Suppressor macrophage (primary cell): Measurements from ENCODE around the gene WDR93.
"Not testable (repeated sequence)": the region's sequence is repeated elsewhere in the genome, so short reads cannot be mapped to it uniquely, and the experiment has no call there.

Experiments used
- DNase-seq, 4 experiments: peaks; one replicate each; pipeline ENCODE4 v3.0.0-alpha.2; 2020 to 2022

Gene WDR93

DNA sequence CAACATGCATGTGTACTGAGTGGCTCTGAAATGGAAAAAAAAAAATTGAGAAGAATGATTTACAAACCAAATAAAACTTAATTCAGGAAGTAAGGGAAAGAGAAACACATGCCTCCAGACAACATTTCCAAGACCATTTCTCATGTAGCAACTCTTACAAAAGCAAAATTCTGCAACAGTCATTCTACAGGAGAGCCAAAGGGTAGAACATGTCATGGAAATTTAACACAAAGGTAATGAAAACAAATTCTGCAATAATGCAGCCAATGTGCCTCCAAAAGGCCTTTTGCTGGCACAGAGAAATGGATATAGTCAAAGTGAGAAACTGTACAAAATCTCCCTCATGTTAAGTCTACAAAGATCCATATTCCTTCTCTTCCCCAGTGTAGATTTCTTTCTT is 4.1 kb upstream of the WDR93 start:
- DNase-seq: no peak

DNA sequence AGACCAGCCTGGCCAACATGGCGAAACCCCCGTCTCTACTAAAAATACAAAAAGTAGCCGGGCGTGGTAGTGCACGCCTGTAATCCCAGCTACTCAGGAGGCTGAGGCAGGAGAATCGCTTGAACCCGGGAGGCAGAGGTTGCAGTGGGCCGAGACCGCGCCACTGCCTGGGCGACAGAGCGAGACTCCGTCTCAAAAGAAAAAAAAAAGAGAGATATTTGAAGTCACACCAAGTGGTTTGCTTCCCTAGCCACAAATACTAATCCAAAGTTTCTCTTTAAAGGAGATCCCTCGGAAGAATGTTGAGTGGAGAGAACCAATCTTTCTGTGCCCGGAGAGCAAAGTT is 708 bp upstream of the WDR93 start:
- not testable (repeated sequence) for DNase-seq

DNA sequence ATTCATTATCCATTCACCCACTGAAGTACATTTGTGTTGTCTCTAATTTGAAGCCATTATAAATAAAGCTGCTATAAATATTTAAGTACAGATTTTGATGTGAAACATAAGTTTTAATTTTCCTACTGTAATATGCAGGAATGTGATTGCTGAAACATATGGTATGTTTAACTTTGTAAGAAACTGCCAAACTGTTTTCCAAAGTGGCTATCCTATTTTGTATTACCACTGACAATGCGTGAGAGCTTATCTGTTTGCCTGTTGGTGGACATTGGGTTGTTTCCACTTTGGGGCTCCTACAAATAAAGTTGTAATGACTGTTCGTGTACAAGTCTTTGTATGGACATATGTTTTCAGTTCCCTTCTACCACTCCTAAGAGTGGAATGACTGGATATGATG is 2.5 kb downstream of the WDR93 start:
- DNase-seq: no peak

DNA sequence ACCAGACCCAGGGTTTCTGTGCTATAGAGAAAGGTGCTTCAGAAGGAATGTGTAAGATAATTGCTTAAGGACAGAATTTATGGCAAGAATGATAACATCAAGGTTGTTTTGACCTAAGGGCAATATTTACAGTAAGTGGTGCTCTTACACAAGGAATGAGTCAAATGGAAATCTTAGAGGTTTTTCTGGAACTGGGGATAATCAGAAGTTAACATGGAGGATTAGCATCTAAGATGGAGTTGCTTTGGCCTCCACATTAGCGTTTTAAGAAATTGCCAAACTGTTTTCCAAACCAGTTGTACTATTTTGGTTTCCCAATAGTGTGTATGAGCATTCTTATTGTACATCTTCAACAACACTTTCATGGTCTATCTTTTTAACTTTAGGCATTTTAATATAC is 3.1 kb downstream of the WDR93 start:
- DNase-seq: no peak

DNA sequence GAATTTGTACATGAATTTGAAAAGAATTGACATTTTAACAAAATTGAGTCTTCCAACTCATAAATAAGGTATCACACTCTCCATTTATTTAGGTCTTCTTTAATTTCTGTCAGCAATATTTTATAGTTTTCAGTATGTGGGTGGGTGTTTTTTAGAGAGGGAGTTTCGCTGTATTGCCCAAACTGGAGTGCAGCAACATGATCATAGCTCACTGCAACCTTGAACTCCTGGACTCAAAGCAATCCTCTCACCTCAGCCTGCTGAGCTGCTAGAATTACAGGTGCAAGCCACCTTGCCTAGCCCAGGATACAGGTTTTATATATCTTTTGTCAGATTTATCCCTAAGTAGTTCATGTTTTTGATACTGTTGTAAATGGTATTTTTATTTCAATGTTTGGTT is 4.6 kb downstream of the WDR93 start:
- DNase-seq: no peak

DNA sequence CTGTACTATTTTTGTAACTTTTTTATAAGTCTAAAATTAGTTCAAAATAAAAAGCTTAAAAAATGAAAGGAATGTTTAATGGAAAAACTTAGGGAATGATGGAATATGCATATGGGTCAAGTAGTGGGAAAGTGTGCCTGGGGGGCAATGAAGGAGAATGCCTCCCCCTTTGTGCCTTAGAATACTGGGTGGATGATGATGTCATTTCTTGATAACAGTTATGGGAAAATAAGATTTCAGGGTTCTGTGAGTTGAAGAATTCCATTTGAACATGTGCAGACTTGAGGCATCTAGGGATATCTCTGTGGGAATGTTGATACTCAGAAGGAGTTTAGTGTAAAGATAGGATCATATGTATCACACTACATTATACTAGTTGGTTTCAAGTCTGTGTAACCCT is 13.8 kb downstream of the WDR93 start:
- no peak for DNase-seq

DNA sequence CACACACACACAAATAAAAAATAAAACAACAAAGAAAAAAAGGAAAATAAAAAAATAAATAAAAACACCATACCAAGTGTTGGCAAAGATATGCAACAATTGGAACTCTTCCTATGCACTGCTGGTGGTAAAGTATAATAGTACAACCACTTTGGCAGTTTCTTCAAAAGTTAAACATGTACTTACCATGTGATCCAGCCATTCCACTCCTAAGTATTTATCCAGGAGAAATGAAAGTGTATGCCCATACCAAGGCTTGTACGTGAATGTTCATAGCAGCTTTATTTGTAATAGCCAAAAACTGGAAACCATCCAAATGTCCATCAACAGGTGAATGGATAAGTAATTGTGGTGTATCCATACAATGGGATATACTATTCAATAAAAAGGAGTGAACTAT is 17.0 kb downstream of the WDR93 start:
- DNase-seq: no peak

DNA sequence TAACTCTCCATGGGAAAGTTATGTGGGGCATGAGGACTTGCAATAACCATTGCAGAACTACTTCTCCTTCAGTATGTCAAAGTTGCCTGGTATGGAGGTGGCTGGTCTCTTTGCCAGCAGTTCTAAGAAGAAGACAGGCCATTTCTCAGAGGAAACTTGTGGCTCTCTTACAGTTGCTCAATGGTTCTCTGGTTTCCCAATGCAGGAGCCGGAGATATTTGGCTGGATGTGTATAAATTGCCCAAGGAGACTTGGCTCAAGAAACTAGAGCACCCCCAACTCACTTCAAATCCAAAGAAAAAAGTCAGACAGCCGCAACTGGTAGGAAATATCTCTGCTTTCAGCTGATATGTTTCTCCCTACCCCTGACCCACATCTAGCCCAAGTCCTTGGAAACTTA is 24.2 kb downstream of the WDR93 start:
- DNase-seq: peak in 3 of 4 experiments; percentile 41 to 44 (median 42)

DNA sequence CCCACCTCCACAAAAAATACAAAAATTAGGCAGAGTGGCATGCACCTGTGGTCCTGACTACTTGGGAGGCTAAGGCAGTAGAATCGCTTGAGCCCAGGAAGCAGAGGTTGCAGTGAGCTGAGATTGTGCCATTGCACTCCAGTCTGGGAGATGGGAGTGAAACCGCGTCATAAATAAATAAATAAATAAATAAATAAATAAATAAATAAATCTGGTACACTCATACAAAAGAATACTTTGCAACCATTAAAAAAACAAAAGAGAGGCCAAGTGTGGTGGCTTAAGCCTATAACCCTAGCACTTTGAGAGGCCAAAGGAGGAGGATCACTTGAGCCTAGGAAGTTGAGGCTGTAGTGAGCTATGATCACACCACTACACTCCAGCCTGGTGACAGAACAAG is 32.4 kb downstream of the WDR93 start:
- no peak for DNase-seq

DNA sequence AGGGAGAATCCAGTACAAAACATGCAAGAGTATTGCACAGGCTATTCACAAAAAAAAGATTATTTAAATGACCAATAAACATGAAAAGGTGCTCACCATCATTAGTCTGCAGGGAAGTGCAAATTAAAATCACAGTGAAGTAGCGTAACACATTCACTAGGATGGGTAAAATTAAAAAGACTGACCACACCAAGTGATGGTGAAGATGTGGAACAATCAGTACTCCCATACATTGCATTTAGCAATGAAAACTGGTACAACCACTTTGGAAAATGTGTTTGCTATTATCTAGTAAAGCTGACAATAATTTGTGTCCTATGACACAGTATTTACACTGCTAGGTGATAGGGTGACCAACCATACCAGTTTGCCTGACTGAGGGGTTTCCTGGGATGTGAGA is 34.0 kb downstream of the WDR93 start:
- DNase-seq: no peak

DNA sequence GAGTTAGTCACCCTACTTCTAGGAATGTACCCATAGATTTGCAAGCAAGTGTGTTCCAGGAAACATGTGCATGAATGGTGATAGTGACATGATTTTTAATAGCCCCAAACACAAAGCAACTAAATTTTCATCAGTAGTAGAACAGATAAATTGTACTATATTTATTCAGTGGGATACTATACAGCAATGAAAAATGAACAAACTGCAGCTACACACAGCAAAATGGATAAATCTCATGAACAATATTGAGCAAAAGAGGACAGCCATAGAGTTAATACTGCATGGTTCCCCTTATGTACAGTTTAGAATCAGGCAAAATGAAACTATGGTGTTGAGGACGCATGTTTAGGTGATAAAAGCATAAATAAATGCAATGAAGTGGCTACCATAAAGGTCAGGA is 34.5 kb downstream of the WDR93 start:
- no peak for DNase-seq

DNA sequence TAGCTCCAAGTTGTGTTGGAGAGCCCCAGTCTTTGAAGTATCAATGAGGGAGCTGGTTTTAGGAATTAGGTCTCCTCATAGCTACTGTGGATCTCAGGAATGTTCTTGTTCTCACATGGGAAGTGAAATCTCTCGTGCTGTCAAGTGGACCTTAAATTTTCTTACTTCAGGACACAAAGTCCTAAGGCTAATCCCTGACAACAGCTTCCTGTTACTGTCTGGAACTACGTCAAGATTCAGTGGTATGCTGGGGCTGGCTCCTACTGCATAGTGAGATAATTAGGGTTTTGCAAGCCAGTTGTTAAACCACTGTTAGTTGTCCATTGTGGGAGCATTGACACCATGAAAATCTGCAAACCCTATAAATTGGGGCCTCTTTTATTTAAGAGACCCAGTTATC is 37.6 kb downstream of the WDR93 start:
- no peak for DNase-seq

DNA sequence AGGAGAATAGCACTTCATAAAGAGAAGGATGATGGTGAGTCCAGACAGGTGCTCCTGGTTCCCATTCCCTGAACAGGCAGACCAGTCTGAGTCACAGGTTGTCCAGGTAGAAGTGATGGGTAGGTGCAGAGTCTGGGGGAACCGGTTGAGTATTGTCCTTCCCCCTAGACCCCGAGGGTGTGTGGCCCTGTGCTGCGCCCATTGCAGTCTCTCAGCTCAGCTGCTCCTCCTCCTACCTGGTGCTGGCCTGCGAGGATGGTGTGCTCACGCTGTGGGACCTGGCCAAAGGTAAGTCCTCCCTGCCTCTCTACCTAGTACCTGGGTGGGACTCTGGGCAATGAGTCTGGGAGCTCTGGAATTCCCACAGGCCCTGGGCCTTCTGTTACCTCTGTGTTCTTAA is 40.7 kb downstream of the WDR93 start:
- DNase-seq: no peak

DNA sequence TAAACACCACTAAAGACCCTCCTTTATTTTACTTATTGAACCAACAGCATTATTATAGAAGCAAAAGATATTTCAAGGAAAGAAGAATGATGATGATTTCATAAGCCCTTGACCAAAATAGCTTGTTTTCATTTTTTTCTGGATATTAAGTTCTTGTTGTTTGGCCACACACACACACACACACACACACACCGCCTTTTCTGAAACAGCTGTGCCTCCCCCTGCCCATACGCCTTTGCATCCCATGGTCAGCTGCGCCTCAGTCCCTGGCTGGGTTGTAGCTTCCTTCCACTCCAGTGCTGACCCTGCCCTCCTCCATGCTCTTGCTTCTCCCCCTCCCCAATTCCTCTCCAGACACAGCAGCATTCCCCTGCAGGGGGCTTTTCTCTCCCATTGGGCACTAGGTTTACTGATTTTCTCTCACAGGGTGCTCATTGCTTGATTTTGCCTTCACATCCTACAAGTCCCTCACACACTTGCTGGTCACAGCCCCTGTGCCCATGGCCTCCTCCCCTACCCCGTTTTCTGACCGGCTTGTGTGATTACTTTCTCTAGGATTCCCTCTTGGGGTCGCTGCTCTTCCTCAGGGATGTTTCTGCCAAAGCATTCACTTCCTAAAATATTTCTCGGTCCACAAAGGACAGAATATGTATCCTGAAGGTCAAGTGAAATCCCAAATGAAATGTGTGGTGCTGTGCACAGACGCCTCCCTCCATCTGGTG is 42.0 kb downstream of the WDR93 start:
- DNase-seq: no peak

DNA sequence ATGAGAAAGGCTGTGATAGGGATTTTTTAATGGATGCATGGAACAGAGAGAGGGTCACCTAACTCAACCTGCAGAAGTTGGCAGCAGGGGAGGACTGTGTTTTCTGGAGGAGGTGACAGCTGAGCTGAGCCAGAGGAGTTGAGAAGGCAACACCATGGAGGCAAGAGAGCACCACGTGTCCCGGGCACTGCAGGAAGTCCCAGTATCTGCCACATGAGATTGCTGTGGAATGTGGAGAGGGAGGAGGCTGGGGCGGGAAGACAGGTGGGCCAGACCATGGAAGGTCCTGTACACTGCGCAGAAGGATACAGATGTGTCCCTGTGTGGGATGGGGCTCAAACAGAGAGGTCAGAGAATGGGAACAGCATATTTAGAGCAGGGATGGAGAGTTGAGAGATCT is 45.2 kb downstream of the WDR93 start:
- DNase-seq: no peak

DNA sequence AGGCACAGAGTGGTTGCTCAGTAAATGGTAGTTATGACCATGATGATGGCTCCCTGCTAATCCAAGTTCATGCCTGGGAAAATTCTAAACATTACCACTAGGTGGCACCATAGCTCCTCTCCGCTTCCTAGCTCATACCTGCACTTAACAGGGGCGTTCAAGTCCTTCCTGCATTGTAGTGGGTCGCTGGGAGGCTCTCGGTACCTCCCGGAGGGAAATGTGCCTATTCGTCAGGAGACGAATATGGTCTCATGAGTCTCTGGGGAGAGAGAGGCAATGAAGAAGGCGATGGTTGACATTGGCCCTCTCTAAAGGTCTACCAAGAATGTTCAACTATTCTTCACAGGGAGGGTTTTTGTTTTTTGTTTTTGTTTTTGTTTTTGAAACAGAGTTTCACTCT is 49.5 kb downstream of the WDR93 start:
- peak; percentile 68 to 78 (median 76) for DNase-seq

DNA sequence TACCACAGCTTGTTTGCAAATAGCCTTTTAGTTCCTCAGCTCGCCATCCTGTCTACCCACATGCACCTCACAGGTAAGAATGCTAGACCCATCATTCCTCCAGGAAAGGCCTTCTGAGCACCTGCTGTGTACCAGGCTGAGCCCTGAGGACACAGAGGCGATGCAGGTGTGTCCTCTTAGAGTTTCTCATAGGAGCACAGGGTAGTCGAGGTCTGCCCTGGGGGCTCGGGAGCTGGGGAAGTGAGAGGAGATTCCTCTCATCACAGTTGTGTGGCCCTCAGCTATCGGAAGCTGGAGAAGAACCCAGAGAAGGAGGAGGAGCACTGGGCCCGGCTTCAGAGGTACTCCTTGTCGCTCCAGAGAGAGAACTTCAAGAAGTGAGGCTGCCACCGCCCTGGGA is 52.4 kb downstream of the WDR93 start:
- DNase-seq: no peak

DNA sequence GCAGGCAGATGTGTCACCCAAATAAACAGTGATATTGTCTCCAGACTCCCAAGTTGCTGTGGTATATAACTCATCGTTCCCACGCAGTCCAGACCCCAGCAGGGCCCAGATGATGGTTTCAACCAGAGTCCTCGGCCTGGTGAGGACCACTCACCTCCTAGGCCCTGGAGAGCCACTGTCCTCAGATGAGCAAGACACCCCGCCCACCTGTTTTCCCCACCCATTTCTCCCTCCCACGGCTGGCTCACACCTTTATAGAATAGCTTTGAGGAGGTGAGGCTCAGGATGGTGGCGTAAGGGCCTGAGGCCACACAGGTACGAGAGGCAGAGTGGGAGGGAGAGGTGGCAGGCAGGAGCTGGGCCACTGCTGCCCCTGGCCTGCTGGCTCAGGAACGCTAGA is 53.0 kb downstream of the WDR93 start:
- DNase-seq: no peak

DNA sequence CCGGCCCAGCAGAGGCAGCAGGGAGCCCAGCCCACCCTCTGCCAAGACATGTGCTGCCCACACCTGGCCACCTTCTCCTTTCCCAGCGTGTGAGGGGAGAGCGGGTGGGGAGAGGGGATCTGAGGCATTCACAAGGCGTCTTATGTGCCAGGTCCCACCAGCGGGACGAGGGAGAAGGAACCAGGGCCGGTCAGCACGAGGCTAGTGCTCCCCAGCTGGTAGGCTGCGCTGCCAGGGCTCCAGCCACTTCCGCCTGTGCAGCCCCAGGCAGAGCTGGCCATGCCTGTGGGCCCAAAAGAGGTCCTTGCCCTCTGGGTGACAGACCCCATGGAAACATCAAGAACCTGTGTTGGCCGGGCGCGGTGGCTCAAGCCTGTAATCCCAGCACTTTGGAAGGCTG is 54.5 kb downstream of the WDR93 start:
- no peak for DNase-seq

DNA sequence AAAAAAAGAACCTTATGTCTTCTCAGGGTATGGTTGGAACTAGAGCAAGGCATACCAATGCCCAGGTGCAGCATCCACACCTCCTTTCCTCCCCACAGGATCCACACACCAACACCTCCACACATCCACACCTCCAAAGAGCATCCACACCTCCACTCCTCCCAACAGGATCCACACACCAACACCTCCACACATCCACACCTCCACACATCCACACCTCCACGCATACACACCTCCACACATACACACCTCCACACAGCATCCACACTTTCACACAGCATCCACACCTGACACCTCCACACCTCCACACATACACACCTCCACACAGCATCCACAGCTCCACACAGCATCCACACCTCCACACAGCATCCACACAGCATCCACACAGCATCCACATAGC is 55.2 kb downstream of the WDR93 start:
- DNase-seq: no peak

DNA sequence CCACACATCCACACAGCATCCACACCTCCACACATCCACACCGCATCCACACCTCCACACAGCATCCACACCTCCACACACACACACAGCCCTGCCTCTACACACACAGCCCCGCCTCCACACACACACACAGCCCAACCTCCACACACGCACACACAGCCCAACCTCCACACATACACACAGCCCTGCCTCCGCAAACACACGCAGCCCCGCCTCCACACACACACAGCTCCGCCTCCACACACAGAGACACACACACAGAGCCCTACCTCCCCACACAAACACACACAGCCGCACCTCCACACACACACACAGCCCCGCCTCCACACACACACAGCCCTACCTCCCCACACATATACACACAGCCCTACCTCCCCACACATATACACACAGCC is 55.8 kb downstream of the WDR93 start:
- DNase-seq: no peak

DNA sequence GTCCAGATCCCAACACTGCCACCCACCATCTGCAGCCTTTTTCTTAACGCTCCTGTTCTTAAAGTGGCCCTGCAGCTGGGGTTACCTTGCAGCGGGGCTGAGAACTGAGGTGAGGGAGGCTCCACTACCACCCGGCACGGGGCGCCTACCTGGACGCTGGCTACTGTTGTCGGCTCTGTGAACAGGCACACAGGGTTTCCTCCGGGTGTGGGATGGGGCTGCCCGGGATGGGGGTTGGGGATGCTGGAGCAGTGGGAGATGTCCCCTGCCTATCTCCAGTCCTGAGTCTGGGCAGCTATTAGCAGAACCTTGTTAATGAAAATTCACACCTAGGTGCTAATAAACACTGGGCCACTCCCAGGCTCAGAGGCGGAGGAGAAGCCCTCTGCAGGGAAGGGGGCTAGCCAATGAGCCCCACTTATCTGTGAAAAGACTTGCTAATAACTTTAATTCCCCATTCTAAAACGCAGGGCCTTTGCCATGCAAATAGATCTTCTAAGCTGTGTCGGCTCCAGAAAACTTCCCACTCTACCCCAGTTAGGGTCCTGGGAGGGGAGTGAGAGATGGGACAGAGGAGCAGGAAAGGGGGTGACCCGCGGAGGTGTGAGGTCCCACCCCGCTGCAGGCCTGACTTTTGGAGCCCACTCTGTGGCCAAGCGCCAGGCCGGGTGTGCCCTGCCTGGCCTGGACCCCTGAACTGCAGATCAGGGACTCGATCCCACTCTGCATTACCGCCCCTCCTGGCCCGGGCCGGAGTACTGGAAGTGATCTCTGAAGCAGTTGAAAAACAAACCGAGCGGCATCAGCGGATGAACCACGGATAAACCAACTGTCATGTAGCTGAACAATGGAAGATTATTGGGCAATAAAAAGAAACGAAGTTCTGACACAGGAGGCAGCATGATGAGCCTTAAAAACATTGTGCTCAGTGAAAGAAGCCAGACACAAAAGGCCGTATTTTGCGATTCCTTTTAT is 57.4 kb downstream of the WDR93 start:
- DNase-seq: no peak

DNA sequence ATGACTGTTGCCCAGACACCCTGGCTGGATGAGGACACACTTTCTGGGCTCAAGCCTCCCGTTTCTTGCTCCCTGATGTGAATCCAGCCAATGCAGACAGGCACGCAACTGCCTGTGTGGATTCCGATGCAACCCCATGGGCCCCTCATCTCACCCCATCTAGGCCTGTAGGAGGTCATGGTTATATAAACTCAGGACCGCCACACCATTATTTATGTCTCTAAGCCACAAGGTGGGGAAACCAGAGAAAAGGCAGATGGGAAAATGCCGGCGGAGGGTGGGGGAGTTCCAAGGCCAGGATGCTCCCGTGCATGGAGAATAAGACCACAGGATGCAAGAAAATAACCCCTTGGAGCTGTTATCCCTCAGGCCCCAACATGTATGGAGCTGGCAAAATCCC is 58.4 kb downstream of the WDR93 start:
- no peak for DNase-seq

DNA sequence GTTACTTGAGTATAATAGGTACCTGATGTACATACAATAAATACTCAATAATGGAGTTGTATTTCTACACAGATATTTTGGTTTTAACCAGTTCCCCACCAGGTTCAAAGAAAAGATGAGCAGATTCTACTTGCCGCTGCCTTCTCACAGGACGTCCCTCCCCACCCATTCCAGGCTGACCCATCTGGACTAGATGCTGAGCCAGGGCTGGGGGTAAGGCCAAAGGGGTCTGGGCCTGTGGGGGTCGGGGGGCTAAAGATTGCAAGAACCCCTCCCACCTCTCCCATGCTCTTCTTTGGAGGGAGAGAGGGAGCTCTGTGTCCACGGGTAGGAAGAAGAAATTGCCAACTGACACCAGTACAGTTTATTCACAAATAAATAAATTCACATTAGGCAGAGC is 58.9 kb downstream of the WDR93 start:
- no peak for DNase-seq
